ENCODE results near the gene DPH5.
A peak's percentile ranks its signal among the peaks of the same experiment; 100 is the strongest.
"Not testable (repeated sequence)": the region's sequence is repeated elsewhere in the genome, so short reads cannot be mapped to it uniquely, and the experiment has no call there.

Gene DPH5

DNA sequence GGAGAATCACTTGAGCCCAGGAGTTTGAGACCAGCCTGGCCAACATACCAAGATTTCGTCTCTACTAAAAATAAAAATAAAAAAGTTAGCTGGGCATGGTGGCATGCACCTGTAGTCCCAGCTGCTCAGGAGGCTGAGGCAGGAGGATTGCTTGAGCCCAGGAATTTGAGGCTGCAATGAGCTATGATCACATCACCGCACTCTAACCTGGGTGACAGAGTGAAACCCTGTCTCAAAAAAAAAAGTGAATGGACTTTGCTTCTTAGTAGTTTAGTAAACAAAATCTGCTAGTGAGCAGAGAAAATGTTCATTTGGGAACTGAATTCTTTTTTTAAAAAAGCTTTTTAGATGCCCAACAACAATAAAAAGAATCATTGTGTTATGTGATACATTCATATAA lies 6.5 kb upstream of the DPH5 start:
- DNase-seq, result not testable (repeated sequence)

DNA sequence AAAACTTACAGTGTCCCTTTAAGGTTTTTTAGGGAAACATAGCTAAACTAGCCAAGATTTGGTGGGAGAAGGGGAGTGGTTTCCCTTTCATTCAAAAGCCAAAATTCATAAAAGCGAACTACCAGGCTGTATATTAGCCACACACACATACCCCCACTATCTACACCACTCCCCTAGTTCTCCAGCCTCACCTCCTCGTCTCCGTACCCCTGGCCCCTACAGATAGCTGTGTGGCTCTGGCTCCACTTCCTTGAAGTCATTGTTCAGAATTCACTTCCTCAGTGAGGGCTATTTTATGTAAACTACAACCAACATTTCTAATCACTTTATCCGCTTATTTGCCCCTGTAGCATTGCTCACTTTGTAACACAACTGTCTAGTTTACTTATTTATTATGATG lies 5.3 kb upstream of the DPH5 start:
- DNase-seq, result no peak

DNA sequence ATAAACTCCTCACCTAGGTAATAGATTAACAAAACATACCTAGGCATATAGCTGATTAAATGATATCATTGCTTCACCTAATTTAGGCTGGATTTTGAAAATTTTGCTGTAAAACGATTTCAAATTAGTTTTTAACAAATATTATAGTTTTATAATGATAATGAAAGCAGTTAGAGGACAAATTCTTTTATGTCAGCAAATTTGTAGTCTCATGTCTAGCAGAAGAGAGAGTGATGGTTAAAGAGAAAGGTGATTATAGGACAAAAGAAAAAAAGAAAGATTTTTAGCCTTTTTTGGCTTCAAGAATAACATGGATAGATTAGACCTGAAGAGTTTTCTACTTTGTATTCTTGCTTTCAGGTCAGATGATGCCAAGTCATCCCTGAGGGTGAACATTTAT lies 3.6 kb upstream of the DPH5 start:
- DNase-seq, result no peak

DNA sequence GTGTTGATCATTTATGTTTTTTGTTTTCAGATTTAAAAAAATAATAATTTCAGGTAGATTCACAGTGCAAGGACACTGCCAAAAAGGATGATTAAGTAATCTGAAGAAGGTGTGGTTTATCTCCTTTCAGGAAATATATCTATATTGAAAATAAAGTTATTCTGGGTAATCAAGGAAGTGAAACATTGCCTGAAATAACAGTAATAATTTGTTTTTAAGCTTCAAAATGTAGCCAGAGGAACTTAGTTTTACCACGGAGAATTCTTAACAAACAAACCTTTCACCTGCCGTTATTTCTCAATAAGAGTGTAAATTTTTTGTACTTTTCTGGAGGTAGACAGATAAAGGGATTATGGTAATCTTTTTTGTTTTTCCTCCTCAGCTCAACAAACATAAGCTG lies 2.9 kb upstream of the DPH5 start:
- DNase-seq, result no peak

DNA sequence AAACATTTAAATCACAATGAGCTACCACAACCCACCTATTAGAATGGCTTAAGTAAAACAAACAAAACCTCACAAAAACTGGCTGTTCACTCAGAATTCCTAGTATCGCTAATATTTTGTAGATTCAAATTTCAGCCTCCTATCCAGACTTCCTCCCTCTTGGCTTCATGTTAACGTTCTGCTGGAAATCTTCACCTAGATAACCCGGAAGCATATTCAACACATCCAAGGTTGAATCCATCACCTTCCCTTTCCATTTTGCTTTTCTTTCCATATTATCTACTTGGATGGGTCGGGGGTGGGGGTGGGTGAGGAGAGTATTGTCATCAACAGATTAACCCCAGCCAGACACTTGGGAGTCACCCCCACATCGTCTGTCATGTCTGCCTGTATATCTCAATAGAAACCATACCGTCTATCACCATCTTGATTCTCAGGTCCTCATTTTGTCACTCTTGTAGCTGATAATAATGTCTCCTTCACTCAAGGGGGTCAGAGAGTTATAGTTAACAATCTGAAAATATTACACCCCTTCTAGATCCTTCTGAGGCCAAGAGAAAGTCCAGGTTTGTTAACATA lies 1.7 kb upstream of the DPH5 start:
- DNase-seq, result no peak

DNA sequence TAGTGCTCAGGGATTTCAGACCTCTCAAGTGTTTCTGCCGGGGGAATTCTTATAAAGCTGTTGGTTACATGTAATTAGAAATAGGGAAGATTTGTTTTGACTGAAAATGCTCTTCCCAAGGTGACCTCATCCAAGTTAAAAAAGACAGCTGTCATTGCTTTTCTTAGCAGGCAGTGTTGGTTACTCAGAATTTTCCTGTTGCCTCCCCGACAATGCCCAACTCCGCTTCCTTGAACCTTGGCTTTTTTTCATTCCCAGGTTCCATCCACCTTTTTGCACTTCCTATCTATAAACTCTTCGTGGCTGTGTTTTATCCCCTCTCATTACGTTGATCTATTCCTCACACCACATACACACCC lies 825 bp upstream of the DPH5 start:
- DNase-seq, result no peak

DNA sequence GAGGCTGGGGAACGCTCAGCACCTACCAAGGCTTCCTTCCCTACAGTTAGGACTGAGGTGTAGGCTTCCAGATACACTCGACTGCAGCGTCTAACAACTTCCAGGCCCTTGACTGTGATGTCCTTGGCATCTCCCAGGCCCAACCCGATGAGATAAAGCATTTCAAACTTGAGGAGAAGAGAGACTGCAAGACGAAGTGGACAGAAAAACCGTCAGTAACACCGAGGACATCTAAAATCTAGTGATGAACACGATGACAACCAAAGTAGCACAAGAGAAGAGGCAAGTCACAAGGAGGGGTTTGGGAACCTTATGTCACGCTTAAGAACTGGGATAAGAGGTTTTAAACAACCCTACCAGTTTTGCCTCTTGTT lies 314 bp downstream of the DPH5 start:
- DNase-seq, result peak in 18 of 51 donors; percentile 1 to 66 (median 36)

DNA sequence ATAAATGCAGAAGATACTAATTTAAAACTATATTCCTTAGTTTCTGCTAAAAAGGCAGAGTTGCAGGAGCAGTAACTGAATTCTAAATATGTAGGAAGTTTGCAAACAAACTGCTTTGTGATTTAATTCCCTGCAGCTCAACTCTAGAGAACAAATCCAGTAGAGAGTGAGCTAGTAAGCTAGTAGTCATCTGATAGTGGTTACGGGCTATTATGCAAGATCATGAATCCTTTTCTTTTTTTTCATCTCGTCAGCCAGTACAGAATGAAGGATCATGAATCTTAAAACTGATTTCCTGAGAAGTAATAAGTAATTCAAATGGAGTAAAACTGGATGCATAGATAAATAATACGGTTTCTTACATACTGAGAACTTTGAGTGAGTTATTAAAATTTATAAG lies 3.3 kb downstream of the DPH5 start:
- no peak for DNase-seq

DNA sequence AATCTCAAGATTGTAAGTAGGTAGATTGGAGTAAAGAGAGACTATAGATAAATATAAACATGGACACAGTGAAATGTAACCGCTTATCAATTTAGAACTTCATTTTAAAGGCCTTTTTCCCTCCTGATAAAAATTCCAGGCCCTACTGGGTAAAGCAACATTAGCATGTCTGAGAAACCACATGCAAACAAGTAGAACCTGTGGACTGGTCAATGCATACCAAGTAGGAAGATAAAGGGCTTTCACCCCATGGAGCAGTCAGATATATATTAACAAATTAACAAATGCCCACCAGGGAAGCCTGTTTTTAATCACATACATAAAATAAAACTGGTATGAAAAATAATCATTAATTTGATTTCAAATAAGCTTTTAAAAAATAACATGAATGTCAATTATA lies 8.1 kb downstream of the DPH5 start:
- no peak for DNase-seq

DNA sequence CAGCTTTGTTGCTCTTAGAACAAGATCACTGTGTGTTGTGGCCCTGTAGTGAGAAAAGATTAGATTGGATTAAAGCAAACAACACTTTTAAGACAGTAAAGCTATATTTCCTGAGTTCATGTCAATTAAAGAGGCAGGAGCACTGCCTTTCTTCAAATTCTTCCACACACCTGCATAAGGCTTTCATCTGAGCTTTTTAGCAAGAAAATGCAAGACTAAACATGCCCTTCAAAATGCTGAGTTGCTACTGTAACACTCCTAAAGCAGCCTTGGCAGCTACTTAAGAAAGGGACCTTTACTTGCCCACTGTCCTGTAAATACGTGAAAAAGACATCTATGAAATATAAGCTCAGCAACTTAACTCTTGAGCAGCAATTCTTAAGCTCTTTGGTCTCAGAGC lies 11.8 kb downstream of the DPH5 start:
- no peak for DNase-seq

DNA sequence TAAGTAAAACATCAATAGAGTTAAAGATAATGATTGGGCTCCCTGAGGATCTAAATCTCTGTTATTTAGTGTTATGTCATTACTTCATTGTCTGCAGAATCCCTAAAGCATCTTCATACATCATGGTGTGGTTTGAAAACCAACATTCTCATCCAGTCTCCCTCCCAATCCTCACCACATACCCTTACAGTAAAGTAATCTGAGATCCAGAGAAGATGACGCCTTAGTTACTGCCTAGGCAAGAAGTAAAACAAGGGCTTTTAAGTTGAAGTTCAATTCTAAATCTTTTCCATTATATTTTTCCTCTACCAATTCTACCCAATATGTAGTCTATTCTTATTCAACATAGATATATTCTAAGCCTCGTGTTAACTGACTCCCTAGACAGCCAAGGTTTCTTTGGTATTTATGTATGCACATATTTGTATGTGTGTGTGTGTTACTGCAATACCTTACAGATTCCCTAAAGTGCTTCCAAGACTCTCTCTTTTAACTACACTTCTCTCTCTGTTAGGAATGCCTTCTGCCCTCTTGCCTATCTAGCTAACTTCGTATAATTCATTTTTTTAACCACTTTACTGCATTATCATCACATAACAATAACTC lies 17.3 kb downstream of the DPH5 start:
- no peak for DNase-seq

DNA sequence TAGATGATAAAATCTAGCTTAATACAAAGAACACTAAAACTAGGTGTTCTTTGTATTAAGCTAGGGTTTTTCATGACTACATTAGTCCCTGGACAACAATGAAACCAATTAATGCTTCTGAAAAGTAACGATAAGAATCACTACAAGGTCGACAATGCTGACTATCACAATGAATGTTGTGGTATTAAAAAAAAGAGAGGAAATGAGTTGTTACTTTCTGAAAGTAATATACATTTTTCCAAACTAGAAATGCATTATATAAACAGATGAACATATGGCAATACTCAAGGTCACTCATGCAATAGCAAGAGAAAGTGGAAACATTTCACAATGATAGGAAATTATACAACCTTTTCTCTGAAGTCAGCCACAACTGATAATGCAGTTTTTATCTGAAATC lies 19.0 kb downstream of the DPH5 start:
- no peak for DNase-seq

DNA sequence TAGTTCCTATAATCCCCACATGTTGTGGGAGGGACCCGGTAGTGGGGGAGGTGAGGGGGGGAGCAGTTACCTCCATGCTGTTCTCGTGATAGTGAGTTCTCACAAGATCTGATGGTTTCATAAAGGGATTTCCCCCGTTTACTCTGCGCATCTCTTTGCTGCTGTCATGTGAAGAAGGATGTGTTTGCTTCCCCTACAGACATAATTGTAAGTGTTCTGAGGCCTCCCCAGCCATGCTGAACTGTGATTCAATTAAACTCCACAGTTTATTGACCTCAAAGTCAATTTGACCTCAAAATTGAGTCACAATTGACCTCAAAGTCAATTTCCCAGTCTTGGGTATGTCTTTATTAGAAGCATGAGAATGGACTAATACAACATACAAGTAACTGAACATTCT lies 19.7 kb downstream of the DPH5 start:
- DNase-seq, result no peak

DNA sequence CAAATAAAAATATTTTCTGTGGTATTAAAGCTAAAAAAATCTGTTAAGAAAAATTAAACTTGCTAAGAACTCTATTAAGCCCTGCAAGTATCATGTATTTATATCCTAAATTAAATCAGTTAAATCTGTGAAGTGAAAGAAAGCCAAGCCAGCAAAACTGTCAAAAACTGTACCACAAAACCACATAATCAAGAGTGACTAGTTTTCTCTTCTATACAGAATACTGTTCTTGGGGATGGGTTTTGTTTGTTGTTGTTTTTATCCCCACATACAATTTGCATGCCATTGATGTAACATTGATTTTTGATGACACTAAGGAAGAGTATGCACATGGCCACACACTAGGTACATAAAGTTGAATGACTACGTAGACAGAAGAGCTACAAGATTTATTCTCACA lies 20.4 kb downstream of the DPH5 start:
- no peak for DNase-seq

DNA sequence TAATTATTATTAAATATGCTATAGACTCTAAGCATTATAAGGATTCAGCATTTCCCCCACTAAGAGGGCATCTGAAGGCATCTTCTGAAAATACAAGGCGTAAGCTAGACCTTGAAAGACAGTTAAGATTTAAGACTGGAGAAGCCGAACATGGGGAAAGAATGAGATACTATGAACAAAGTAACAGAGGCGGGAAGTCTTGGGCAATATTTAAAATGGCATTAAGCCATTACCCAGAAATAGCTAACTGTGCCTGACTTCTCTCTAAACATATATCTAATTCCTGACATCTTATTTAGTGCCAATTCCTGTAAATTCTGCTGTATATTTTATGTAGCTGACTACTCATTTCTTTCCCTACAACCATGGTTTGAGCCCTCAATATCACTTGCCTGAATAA lies 20.9 kb downstream of the DPH5 start:
- DNase-seq, result no peak

DNA sequence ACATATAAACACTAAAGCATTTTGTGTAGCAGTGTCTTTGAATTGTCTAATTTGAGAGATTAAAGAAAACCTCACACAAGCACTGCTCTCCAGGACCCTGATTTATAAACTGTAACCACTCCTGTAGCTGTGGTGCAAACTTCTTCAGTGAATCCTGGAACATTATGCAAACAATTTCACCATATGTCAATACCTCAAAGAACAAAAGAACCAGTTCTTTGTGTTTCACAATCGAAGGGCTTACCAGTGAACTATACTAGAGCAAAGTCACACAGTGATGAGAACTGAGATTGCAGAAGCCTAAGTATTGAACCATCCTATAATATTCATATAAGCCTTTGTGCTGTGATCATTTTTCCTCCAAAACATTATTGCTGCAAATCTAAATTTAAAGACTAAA lies 21.5 kb downstream of the DPH5 start:
- DNase-seq, result no peak

DNA sequence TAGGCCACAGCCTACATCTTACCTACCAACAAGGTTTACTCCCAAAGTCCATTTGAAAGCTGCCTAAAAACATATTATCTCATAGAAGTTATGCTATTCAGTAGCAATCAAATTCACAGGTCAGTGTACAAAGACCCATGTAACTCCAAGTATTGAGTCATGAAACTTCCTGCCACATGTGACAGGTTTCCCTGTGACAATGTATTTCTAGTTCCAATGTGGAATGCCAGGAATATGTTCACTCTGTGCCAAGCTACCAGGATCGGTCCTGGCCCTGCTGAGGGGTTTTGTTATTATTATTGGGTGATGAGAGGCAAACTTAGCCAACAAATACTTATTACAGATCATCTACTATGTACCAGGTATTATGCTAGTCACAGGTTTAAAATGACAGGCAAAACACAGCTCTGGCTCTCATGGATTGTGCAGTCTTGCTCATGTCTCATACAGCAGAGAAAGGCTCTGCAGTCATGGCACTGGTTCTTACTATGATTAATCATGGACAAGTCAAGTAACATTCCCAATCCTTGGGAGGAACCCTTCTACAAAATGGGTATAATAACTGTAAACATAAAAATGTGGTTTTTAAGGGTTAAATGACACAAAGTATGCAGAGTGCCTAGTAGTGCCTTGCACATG lies 22.5 kb downstream of the DPH5 start:
- DNase-seq, result no peak

DNA sequence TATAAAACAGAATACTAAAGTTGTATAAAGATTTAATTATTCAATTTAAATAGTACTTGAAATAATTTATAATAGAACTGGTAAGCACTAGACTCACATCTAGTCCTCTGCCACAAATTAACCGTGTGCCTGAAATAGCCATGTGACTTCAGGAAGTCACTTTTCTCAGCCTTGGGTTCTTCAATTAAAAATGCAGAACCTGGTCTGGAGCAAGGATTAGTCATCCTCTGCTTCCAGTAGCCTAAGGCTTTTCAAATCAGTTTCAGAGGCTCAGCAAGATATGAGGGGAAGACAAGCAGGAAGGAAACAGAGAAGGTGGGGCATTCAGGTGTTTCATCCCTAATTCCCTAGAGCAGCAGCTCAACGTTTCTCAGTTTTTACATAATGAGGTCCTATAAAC lies 23.0 kb downstream of the DPH5 start:
- no peak for DNase-seq

DNA sequence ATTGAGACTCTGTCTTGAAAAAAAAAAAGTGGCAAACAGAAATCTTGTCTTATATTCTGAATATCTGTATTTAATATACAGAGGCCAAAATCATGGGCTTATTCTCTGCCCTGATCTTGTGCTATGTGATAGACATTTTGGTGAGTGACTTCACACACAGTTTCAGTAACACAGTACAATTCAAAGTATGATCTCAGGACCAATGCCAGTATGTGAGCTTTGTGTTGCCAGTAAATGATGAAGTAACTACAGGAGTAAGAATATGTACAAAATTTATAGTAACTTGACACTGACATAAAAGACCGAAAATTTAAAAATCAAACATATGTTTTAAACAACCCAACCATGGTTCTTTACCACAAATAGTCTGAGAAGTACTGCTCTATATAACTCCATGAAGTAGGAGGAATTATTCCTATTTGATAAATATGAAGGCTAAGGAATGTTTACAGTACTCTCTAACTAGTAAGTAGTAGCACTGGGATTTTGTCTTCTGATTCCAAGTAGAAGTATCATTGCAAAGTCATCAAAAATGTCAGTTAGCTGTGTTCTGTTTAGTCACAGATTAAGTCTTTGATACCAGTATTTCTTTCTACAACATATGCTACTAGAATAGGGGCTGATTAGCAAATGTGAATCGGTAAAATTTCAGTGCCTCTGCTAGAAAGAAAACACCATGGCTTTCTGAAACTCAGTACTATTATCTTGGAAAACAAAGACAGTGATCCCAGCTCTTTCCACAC lies 25.3 kb downstream of the DPH5 start:
- DNase-seq, result no peak

DNA sequence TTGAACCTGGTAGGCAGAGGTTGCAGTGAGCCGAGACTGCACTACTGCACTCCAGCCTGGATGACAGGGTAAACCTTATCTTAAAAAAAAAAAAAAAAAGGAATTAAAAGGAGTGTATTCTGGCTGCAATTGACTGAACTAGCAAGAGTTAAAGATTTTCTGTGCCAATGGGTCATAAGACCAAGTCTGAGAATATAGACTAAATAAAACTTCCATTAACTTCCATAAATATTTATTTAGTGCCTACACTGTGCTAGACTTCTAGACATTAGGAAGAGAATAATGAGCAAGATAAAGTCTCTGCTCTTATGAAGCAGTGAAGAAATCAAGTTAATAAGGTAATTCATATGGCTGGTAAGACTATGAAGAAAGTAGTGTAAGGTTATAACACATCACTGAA lies 27.2 kb downstream of the DPH5 start:
- no peak for DNase-seq

DNA sequence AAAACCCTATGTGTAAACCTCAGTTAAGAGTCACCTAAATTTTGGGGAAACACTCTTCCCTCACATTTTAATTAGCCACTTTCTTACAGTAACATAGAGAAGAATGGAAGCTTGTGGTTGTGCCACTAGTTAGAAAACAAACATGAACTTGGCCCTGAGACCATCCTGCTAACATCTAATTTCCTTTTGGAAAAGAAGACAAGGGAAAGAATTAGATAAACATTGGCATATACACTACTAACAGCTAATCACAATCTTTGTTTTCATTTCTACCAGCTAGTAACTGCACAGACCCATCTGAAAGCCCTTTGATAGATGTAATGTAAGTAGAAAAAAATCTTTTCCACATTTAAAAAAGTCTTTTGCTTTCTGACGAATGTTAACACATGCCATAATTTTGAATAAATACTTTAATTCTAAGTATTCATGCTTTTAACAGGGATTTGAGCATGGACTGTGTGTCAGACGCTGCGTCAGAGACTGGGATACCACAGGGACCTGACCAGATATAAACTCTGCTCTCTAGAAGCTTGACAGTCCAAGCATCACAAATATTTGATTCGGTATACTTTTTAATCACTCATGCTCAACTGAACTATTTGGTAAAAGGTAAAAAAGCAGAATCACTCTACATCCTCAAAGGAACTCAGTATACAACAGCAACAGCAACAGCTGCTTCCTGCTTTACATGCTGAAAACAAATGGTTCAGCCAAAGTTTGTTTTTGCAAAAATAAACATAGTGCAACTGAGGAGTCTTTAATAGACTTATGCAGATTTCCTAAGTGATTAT lies 30.2 kb downstream of the DPH5 start:
- no peak for DNase-seq
